BLaER1 treated with 17β-estradiol and CSF1 and Interleukin-3, amounts not matched to agents 10 nM and 100 nM (cell line): ENCODE data around the gene ACSS1.

ENCODE experiments used
- H3K27ac ChIP-seq, 11 experiments: shearing (Covaris generic); formaldehyde crosslinking; 2 replicates each; pipeline ENCODE4 v1.8.1; 2022
- H3K27me3 ChIP-seq, 11 experiments: shearing (Covaris generic); formaldehyde crosslinking; 2 replicates each; pipeline ENCODE4 v1.8.1; 2022
- H3K36me3 ChIP-seq, 11 experiments: shearing (Covaris generic); formaldehyde crosslinking; 2 replicates each; pipeline ENCODE4 v1.8.1; 2022
- H3K4me1 ChIP-seq, 10 experiments: shearing (Covaris generic); formaldehyde crosslinking; 2 replicates each; pipeline ENCODE4 v1.8.1; 2022
- H3K4me2 ChIP-seq, 11 experiments: shearing (Covaris generic); formaldehyde crosslinking; 2 replicates each; pipeline ENCODE4 v1.8.1; 2022
- H3K4me3 ChIP-seq, 10 experiments: shearing (Covaris generic); formaldehyde crosslinking; 2 replicates each; pipeline ENCODE4 v1.8.1; 2022
- H3K9ac ChIP-seq, 11 experiments: shearing (Covaris generic); formaldehyde crosslinking; 2 replicates each; pipeline ENCODE4 v1.8.1; 2022
- H3K9me3 ChIP-seq, 11 experiments: shearing (Covaris generic); formaldehyde crosslinking; replicated peaks in 1 of 11; 2 replicates each; pipeline ENCODE4 v1.8.1; 2022
- H4K20me1 ChIP-seq, 11 experiments: shearing (Covaris generic); formaldehyde crosslinking; 2 replicates each; pipeline ENCODE4 v1.8.1; 2022
- Cebpa-rat ChIP-seq, 11 experiments: shearing (Covaris generic); IDR thresholded peaks; 2 replicates each; pipeline ENCODE4 v1.8.1; 2022

Gene ACSS1

GRCh38 chr20:25041813-25042530, 16.0 kb downstream of the ACSS1 start:
- H3K9me3 ChIP-seq, result no peaks in the 10 kb centered on the region
- peaks cover 0 to 19% (median under 1%) of the 10 kb centered on the region in 11 experiments; a peak in 9 of 22 replicates for H4K20me1 ChIP-seq
- H3K4me1 ChIP-seq, result peaks cover 79 to 100% (median 97%) of the 10 kb centered on the region in 10 experiments
- H3K9ac ChIP-seq, result peak overlapping the region; percentile 28 to 76 (median 60); a peak in 20 of 22 replicates
- H3K4me3 ChIP-seq, result peak overlapping the region in 2 of 10 experiments; percentile 26 to 36; a peak in 1 of 20 replicates
- no peak; a peak in 1 of 22 replicates for TF ChIP-seq Cebpa-rat (IDR thresholded peaks at IDR 0.05)
- H3K27me3 ChIP-seq, result no peaks in the 10 kb centered on the region
- H3K36me3 ChIP-seq, result peaks cover 9 to 12% (median 11%) of the 10 kb centered on the region in 11 experiments; a peak in 21 of 22 replicates
- peak overlapping the region; percentile 55 to 87 (median 77); a peak in 21 of 22 replicates for H3K27ac ChIP-seq
- peak overlapping the region; percentile 85 to 98 (median 90) for H3K4me2 ChIP-seq

GRCh38 chr20:25040438-25040831, 17.5 kb downstream of the ACSS1 start:
- Histone ChIP-seq H3K9me3 (no peaks in the 10 kb centered on the region), H3K36me3 (no peaks in the 10 kb centered on the region), H3K27me3 (no peaks in the 10 kb centered on the region), H3K9ac (peak overlapping the region in 1 of 11 experiments; percentile 51; a peak in 4 of 22 replicates), H3K4me1 (peaks cover 92 to 100% (median 100%) of the 10 kb centered on the region in 10 experiments), H3K4me2 (peak overlapping the region; percentile 44 to 97 (median 91); a peak in 19 of 22 replicates), H3K27ac (peak overlapping the region in 4 of 11 experiments; percentile 14 to 85 (median 40); a peak in 4 of 22 replicates), H3K4me3 (no peak overlapping the region), H4K20me1 (peaks cover 0 to 15% (median 0%) of the 10 kb centered on the region in 11 experiments; a peak in 7 of 22 replicates)
- TF ChIP-seq Cebpa-rat (IDR thresholded peaks at IDR 0.05), result no peak

GRCh38 chr20:25039697-25040437, 18.1 kb downstream of the ACSS1 start:
- Histone ChIP-seq H3K9me3 (no peaks in the 10 kb centered on the region), H3K4me1 (peaks cover 91 to 100% (median 100%) of the 10 kb centered on the region in 10 experiments), H3K27ac (peak overlapping the region in 6 of 11 experiments; percentile 14 to 85 (median 40); a peak in 8 of 22 replicates)

DNA sequence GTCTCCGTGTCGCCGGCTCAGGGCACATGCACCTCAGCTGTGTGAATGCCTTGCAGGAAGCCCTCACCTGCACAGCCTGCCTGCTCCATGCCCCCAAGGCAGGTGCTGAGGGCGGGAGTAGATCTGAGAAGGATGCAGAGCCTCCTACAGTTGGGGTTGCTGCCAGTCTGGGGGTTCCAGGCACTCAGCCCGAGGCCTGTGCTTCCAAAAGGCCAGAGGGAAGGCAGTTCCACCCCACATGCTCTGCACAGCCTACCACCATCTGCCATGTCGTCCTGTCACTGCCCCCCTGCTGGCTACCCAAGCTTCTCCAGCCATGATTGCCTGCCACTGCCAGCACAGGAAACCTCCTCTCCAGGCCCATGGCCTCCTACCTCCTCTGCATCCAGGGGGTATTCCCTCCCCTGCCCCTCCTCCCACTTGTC, 19.3 kb downstream of the ACSS1 start:
- Histone ChIP-seq H4K20me1 (peaks cover 0 to 5% (median 0%) of the 10 kb centered on the region in 11 experiments; a peak in 4 of 22 replicates), H3K4me2 (peak overlapping the region; percentile 77 to 97 (median 91)), H3K36me3 (no peaks in the 10 kb centered on the region), H3K9me3 (no peaks in the 10 kb centered on the region), H3K27me3 (no peaks in the 10 kb centered on the region), H3K9ac (peak overlapping the region in 5 of 11 experiments; percentile 69 to 80 (median 71); a peak in 4 of 22 replicates), H3K4me3 (no peak overlapping the region), H3K4me1 (peaks cover 79 to 100% (median 100%) of the 10 kb centered on the region in 10 experiments), H3K27ac (peak overlapping the region in 8 of 11 experiments; percentile 71 to 86 (median 82); a peak in 12 of 22 replicates)
- TF ChIP-seq Cebpa-rat (IDR thresholded peaks at IDR 0.05), result no peak

More at GRCh38 chr20:25039697-25040437, 18.1 kb downstream of the ACSS1 start:
- H4K20me1 ChIP-seq, result peaks cover 0 to 9% (median 0%) of the 10 kb centered on the region in 11 experiments; a peak in 6 of 22 replicates
- no peak overlapping the region for H3K4me3 ChIP-seq
- H3K4me2 ChIP-seq, result peak overlapping the region; percentile 44 to 97 (median 91)
- no peak for TF ChIP-seq Cebpa-rat (IDR thresholded peaks at IDR 0.05)
- no peaks in the 10 kb centered on the region for H3K36me3 ChIP-seq
- peak overlapping the region in 3 of 11 experiments; percentile 20 to 51 (median 35); a peak in 6 of 22 replicates for H3K9ac ChIP-seq
- no peaks in the 10 kb centered on the region for H3K27me3 ChIP-seq

DNA sequence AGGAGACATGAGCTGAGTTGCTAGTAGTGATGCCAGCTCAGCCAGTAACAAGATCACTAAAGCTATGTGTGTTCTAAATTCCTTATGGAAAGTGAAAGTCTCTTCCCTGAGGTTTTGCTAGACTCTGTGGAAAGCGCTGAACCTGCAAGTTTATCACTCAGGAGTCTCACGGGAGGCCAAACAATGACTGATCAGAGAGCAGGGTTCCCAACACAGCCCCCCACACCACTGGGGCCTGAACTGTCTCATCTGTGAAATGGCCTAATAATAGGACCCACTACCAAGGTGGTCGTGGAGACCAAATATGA, 19.9 kb downstream of the ACSS1 start:
- Histone ChIP-seq H3K36me3 (peaks cover 0 to 4% (median 0%) of the 10 kb centered on the region in 11 experiments; a peak in 4 of 22 replicates), H3K27me3 (no peaks in the 10 kb centered on the region), H4K20me1 (peaks cover 0 to 5% (median 0%) of the 10 kb centered on the region in 11 experiments; a peak in 4 of 22 replicates), H3K4me3 (peak overlapping the region in 2 of 10 experiments; percentile 12 to 53; a peak in 1 of 20 replicates), H3K27ac (peak overlapping the region; percentile 69 to 86 (median 79); a peak in 21 of 22 replicates), H3K4me2 (peak overlapping the region; percentile 77 to 97 (median 91)), H3K9ac (peak overlapping the region; percentile 30 to 80 (median 71); a peak in 16 of 22 replicates), H3K4me1 (peaks cover 73 to 100% (median 100%) of the 10 kb centered on the region in 10 experiments), H3K9me3 (no peaks in the 10 kb centered on the region)
- no peak for TF ChIP-seq Cebpa-rat (IDR thresholded peaks at IDR 0.05)

DNA sequence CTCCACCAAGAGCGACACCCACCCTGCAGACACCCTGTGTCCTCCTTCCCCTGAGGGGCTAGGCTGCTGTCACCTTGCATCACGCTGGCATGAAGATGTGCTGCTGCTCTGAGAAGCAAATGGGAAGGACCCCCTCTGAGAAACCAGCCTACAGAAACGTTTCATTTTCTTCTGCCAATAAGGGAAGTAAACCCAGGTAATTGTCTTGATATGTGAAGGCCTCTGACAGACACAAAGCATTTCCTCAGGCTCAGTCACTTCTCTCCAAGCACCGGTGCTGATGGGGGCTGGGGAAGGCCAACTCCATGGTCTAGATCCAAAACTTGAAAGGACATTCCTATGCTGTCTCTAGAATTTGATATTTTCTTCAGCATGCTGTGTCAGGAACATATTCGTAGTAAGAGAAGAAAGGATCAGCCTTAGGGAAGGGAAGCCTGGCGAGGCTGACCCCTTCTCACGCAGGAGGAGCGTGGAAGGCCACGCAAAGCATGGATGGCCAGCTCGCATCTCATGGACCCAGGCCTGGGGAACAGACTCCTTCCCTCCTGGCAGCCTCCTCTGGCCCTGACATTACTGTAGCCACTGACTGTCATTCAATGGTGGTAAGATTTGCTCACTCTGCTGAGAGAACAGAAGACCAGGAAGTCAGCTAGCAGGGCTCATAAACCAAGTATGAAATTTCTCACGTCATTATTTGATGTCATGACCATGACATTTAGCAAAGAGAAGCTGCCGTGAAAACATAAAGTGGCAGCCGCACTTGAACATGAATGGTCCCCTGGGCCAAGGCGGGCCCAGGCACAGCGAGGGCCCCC, 20.4 kb downstream of the ACSS1 start:
- peaks cover 0 to 10% (median 5%) of the 10 kb centered on the region in 11 experiments; a peak in 12 of 22 replicates for H3K36me3 ChIP-seq
- H3K4me1 ChIP-seq, result peaks cover 68 to 100% (median 95%) of the 10 kb centered on the region in 10 experiments
- H3K4me3 ChIP-seq, result peak overlapping the region in 8 of 10 experiments; percentile 19 to 56 (median 44); a peak in 11 of 20 replicates
- no peak for TF ChIP-seq Cebpa-rat (IDR thresholded peaks at IDR 0.05)
- peak overlapping the region; percentile 69 to 86 (median 79); a peak in 21 of 22 replicates for H3K27ac ChIP-seq
- no peaks in the 10 kb centered on the region for H3K27me3 ChIP-seq
- H3K9me3 ChIP-seq, result 0 out of 22 replicates have a peak, but pooled peaks cover 0 to 3% (median 0%) of the 10 kb centered on the region in 11 experiments
- peaks cover 0 to 5% (median 0%) of the 10 kb centered on the region in 11 experiments; a peak in 4 of 22 replicates for H4K20me1 ChIP-seq
- peak overlapping the region; percentile 30 to 80 (median 71); a peak in 18 of 22 replicates for H3K9ac ChIP-seq
- peak overlapping the region; percentile 77 to 97 (median 91) for H3K4me2 ChIP-seq

DNA sequence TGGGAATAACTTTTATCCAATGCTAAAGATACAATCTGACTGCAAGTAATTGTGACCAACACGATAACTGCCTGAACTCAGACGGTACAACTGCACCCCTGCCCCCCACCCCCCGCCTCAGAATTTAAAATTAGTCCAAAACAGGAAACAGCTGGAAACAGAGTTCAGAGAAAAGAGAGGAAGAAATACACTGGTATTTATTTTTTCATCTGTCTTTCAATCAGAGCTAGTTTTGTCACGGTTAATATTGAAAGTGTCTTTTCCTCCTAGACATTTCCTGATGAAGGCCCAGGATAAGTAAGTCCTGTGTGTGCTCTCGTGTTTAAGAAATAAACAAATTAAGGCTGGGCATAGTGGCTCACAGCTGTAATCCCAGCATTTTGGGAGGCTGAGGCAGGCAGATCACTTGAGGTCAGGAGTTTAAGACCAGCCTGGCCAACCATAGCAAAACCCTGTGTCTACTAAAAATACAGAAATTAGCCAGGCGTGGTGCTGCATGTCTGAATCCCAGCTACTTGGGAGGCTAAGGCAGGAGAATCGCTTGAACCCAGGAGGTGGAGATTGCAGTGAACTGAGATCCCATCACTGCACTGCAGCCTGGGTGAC, 21.5 kb downstream of the ACSS1 start:
- Histone ChIP-seq H3K27me3 (no peaks in the 10 kb centered on the region), H3K4me2 (peak overlapping the region; percentile 77 to 97 (median 91)), H3K27ac (peak overlapping the region; percentile 69 to 86 (median 79); a peak in 21 of 22 replicates), H4K20me1 (peaks cover 0 to 5% (median 0%) of the 10 kb centered on the region in 11 experiments; a peak in 4 of 22 replicates), H3K4me1 (peaks cover 57 to 94% (median 84%) of the 10 kb centered on the region in 10 experiments), H3K9me3 (0 out of 22 replicates have a peak, but pooled peaks cover 0 to 6% (median 0%) of the 10 kb centered on the region in 11 experiments), H3K36me3 (peaks cover 0 to 19% (median 13%) of the 10 kb centered on the region in 11 experiments; a peak in 13 of 22 replicates), H3K9ac (peak overlapping the region; percentile 65 to 80 (median 71)), H3K4me3 (peak overlapping the region; percentile 19 to 56 (median 42); a peak in 18 of 20 replicates)
- TF ChIP-seq Cebpa-rat (IDR thresholded peaks at IDR 0.05), result no peak
